GM23338 (cell line): Measurements from ENCODE around the gene TRAF5. TPM values are rescaled to one million over a fixed set of nuclear protein-coding genes. Genes with fewer than 3 reads are reported as not detected.

Source experiments
- ATAC-seq: fragments of 200-7000 bp; cut with Tn5 transposase; 3 replicates; pipeline ENCODE4 v1.9.1; 2020
- DNase-seq: peaks from one replicate; pipeline ENCODE4 v3.0.0-alpha.2; 2015; ENCODE audit warnings: low spot score
- H2AFZ ChIP-seq: fragments of 200-600 bp; sonication (generic); 2 replicates; pipeline ENCODE4 v1.8.0; 2016; ENCODE audit warnings: antibody characterized with exemption, mild to moderate bottlenecking, moderate library complexity
- H3F3A ChIP-seq: fragments of 200-600 bp; sonication (generic); replicated peaks from 2 replicates; pipeline ENCODE4 v1.8.0; 2017; ENCODE audit warnings: antibody characterized with exemption, mixed run types, low read depth
- H3K27ac ChIP-seq: fragments of 200-600 bp; sonication (generic); 2 replicates; pipeline ENCODE4 v1.6.1; 2016; ENCODE audit warnings: low read depth
- H3K27me3 ChIP-seq: fragments of 200-600 bp; sonication (generic); 2 replicates; pipeline ENCODE4 v1.8.0; 2016; ENCODE audit warnings: mild to moderate bottlenecking, mixed run types, moderate library complexity; ENCODE audit not compliant: insufficient read depth
- H3K36me3 ChIP-seq: fragments of 200-600 bp; sonication (generic); 2 replicates; pipeline ENCODE4 v1.8.0; 2016; ENCODE audit warnings: mild to moderate bottlenecking; ENCODE audit not compliant: insufficient read depth
- H3K4me1 ChIP-seq: fragments of 200-600 bp; sonication (generic); 2 replicates; pipeline ENCODE4 v1.8.0; 2016; ENCODE audit warnings: mild to moderate bottlenecking, moderate library complexity; ENCODE audit not compliant: insufficient read depth
- H3K4me2 ChIP-seq: fragments of 200-600 bp; sonication (generic); 2 replicates; pipeline ENCODE4 v1.7.1; 2017; ENCODE audit warnings: mixed run types
- H3K4me3 ChIP-seq: fragments of 200-600 bp; sonication (generic); 2 replicates; pipeline ENCODE4 v1.6.1; 2016; ENCODE audit warnings: mixed run types
- H3K79me2 ChIP-seq: fragments of 200-600 bp; sonication (generic); replicated peaks from 2 replicates; pipeline ENCODE4 v1.8.0; 2017; ENCODE audit warnings: mild to moderate bottlenecking; ENCODE audit not compliant: insufficient read depth
- H3K9me2 ChIP-seq: fragments of 200-600 bp; sonication (generic); 2 replicates; pipeline ENCODE4 v1.8.0; 2017; ENCODE audit not compliant: insufficient read depth
- H4K20me1 ChIP-seq: fragments of 200-600 bp; sonication (generic); replicated peaks from 2 replicates; pipeline ENCODE4 v1.8.0; 2017; ENCODE audit warnings: mild to moderate bottlenecking; ENCODE audit not compliant: insufficient read depth
- H3K27ac Mint-ChIP-seq: 2 replicates; pipeline ENCODE4 v1.8.0; 2020; ENCODE audit warnings: inconsistent platforms, mild to moderate bottlenecking, moderate library complexity, mixed read lengths
- H3K27me3 Mint-ChIP-seq: 3 replicates; pipeline ENCODE4 v1.8.0; 2022; ENCODE audit warnings: low read depth, mild to moderate bottlenecking, moderate library complexity, mixed read lengths, inconsistent platforms; ENCODE audit not compliant: insufficient read depth, poor library complexity
- H3K36me3 Mint-ChIP-seq: 3 replicates; pipeline ENCODE4 v1.8.0; 2021; ENCODE audit warnings: low read depth, mild to moderate bottlenecking, inconsistent platforms, moderate library complexity, mixed read lengths
- H3K4me1 Mint-ChIP-seq: 3 replicates; pipeline ENCODE4 v1.8.0; 2020; ENCODE audit warnings: mild to moderate bottlenecking, inconsistent platforms, mixed read lengths
- H3K4me3 Mint-ChIP-seq: 3 replicates; pipeline ENCODE4 v1.8.0; 2021; ENCODE audit warnings: moderate library complexity, mild to moderate bottlenecking, inconsistent platforms, mixed read lengths
- H3K9me3 Mint-ChIP-seq: 3 replicates; pipeline ENCODE4 v1.8.0; 2020; ENCODE audit warnings: moderate library complexity, mild to moderate bottlenecking, inconsistent platforms, mixed read lengths
- CREB1 ChIP-seq: fragments of 250-450 bp; sonication (Bioruptor Pico); IDR thresholded peaks from 2 replicates; pipeline ENCODE4 v1.5.0; 2020; ENCODE audit warnings: low read depth, mild to moderate bottlenecking, moderate library complexity
- EZH2 ChIP-seq: fragments of 200-600 bp; sonication (generic); IDR thresholded peaks from one replicate; pipeline ENCODE4 v1.8.0; 2017; ENCODE audit warnings: antibody characterized with exemption, mild to moderate bottlenecking, low read depth; ENCODE audit not compliant: unreplicated experiment
- EZH2phosphoT487 ChIP-seq: fragments of 200-600 bp; sonication (generic); IDR thresholded peaks from one replicate; pipeline ENCODE4 v1.8.1; 2018; ENCODE audit warnings: antibody characterized with exemption; ENCODE audit not compliant: unreplicated experiment
- JUNB ChIP-seq: IDR thresholded peaks from one replicate; pipeline ENCODE4 v1.6.1; 2016; ENCODE audit warnings: antibody characterized with exemption; ENCODE audit not compliant: unreplicated experiment
- NANOG ChIP-seq: IDR thresholded peaks from 2 replicates; pipeline ENCODE4 v1.6.1; 2016; ENCODE audit warnings: antibody characterized with exemption, borderline replicate concordance
- POLR2AphosphoS5 ChIP-seq: IDR thresholded peaks from 2 replicates; pipeline ENCODE4 v1.6.1; 2016; ENCODE audit warnings: antibody characterized with exemption, low read depth
- STAT1 ChIP-seq: IDR thresholded peaks from one replicate; pipeline ENCODE4 v1.6.1; 2016; ENCODE audit warnings: antibody characterized with exemption; ENCODE audit not compliant: unreplicated experiment
- ZNF114 ChIP-seq: fragments of 250-450 bp; sonication (Bioruptor Pico); IDR thresholded peaks from 2 replicates; pipeline ENCODE4 v1.5.0; 2020; ENCODE audit warnings: mild to moderate bottlenecking, moderate library complexity
- ZNF331 ChIP-seq: fragments of 250-450 bp; sonication (Bioruptor Pico); IDR thresholded peaks from 2 replicates; pipeline ENCODE4 v1.5.0; 2020; ENCODE audit warnings: low read depth, mild to moderate bottlenecking, moderate library complexity
- polyA plus RNA-seq: library from polyadenylated mRNA; unstranded; fragments of >200 nt; fragmentation: Nextera tagmentation; extraction: Ambion mirVana; gene quantifications from 2 replicates; pipeline ENCODE4 v1.2.1, GENCODE V29; 2016
- total RNA-seq: library from RNA; depleted of rRNA; stranded (reverse); fragments of >200 nt; shearing (Covaris generic); gene quantifications from 2 replicates; pipeline ENCODE4 v1.2.3, GENCODE V29; 2014
- TF ChIP-seq, protein P1 (sequence below), 2 experiments: fragments of 200-600 bp in 1 of 2; sonication (generic) in 1 of 2; conservative IDR thresholded peaks; 2 replicates each; pipeline versions ENCODE4 v1.5.1 to v1.6.1; 2016 to 2017; ENCODE audit warnings: antibody characterized with exemption in 2 of 2, low read depth in 2 of 2, mild to moderate bottlenecking in 2 of 2, moderate library complexity in 1 of 2
- TF ChIP-seq, protein P2 (sequence below): IDR thresholded peaks from 2 replicates; pipeline ENCODE4 v1.6.1; 2016; ENCODE audit warnings: antibody characterized with exemption
- TF ChIP-seq, protein P3 (sequence below): fragments of 250-450 bp; sonication (Bioruptor Pico); IDR thresholded peaks from 2 replicates; pipeline ENCODE4 v1.5.0; 2020; ENCODE audit warnings: mild to moderate bottlenecking, moderate library complexity
- TF ChIP-seq, protein P4 (sequence below): IDR thresholded peaks from one replicate; pipeline ENCODE4 v1.6.1; 2018; ENCODE audit warnings: antibody characterized with exemption; ENCODE audit not compliant: unreplicated experiment

TRAF5 gene
- total and polyA plus RNA-seq, 2 experiments from 2014 or later: 9.2 to 18.9 TPM

DNA sequence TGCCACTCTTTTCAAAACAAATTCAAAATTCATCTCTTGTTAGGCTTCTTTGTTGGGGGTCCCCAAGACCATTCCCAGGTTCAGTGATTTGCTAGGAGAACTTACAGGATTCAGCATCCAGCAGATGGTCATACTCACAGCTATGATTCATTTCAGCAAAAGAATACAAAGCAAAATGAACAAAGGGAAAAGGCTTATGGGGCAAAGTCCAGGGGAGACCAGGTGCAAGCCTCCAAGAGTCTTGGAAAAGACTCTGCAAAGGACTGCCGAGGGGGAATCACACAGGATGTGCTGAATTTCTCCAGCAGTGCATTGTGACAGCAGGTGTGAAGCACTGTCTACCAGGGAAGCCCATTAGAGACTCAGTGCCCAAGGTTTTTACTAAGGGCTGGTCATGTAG lies 7.3 kb downstream of the TRAF5 start:
- peaks cover 80% of the 10 kb centered on the region for H3K79me2 ChIP-seq
- Mint-ChIP-seq H3K27ac (no peak overlapping the region), H3K4me1 (peaks cover 59% of the 10 kb centered on the region), H3K4me3 (no peak overlapping the region), H3K27me3 (peaks cover 7% of the 10 kb centered on the region), H3K9me3 (no peaks in the 10 kb centered on the region), H3K36me3 (peaks cover 4% of the 10 kb centered on the region)
- H4K20me1 ChIP-seq: no peaks in the 10 kb centered on the region; the same call in 1 of the 2 replicates
- no peak for DNase-seq
- H2AFZ ChIP-seq: no peak overlapping the region
- no peak overlapping the region for H3K4me2 ChIP-seq
- peaks cover 28% of the 10 kb centered on the region for H3K4me1 ChIP-seq
- TF ChIP-seq JUNB (no peak), ZNF331 (CRISPR knock-in tag) (no peak), ZNF114 (no peak), NANOG (no peak), POLR2AphosphoS5 (no peak), EZH2phosphoT487 (no peak), STAT1 (no peak), CREB1 (CRISPR knock-in tag) (no peak), EZH2 (no peak)
- TF ChIP-seq, protein P1, sequence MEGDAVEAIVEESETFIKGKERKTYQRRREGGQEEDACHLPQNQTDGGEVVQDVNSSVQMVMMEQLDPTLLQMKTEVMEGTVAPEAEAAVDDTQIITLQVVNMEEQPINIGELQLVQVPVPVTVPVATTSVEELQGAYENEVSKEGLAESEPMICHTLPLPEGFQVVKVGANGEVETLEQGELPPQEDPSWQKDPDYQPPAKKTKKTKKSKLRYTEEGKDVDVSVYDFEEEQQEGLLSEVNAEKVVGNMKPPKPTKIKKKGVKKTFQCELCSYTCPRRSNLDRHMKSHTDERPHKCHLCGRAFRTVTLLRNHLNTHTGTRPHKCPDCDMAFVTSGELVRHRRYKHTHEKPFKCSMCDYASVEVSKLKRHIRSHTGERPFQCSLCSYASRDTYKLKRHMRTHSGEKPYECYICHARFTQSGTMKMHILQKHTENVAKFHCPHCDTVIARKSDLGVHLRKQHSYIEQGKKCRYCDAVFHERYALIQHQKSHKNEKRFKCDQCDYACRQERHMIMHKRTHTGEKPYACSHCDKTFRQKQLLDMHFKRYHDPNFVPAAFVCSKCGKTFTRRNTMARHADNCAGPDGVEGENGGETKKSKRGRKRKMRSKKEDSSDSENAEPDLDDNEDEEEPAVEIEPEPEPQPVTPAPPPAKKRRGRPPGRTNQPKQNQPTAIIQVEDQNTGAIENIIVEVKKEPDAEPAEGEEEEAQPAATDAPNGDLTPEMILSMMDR (conservative IDR thresholded peaks at IDR 0.05; ENCODE audit: low read depth in 2 of 2): no peak
- TF ChIP-seq, protein P2, sequence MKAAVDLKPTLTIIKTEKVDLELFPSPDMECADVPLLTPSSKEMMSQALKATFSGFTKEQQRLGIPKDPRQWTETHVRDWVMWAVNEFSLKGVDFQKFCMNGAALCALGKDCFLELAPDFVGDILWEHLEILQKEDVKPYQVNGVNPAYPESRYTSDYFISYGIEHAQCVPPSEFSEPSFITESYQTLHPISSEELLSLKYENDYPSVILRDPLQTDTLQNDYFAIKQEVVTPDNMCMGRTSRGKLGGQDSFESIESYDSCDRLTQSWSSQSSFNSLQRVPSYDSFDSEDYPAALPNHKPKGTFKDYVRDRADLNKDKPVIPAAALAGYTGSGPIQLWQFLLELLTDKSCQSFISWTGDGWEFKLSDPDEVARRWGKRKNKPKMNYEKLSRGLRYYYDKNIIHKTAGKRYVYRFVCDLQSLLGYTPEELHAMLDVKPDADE: no peak
- TF ChIP-seq, protein P3, sequence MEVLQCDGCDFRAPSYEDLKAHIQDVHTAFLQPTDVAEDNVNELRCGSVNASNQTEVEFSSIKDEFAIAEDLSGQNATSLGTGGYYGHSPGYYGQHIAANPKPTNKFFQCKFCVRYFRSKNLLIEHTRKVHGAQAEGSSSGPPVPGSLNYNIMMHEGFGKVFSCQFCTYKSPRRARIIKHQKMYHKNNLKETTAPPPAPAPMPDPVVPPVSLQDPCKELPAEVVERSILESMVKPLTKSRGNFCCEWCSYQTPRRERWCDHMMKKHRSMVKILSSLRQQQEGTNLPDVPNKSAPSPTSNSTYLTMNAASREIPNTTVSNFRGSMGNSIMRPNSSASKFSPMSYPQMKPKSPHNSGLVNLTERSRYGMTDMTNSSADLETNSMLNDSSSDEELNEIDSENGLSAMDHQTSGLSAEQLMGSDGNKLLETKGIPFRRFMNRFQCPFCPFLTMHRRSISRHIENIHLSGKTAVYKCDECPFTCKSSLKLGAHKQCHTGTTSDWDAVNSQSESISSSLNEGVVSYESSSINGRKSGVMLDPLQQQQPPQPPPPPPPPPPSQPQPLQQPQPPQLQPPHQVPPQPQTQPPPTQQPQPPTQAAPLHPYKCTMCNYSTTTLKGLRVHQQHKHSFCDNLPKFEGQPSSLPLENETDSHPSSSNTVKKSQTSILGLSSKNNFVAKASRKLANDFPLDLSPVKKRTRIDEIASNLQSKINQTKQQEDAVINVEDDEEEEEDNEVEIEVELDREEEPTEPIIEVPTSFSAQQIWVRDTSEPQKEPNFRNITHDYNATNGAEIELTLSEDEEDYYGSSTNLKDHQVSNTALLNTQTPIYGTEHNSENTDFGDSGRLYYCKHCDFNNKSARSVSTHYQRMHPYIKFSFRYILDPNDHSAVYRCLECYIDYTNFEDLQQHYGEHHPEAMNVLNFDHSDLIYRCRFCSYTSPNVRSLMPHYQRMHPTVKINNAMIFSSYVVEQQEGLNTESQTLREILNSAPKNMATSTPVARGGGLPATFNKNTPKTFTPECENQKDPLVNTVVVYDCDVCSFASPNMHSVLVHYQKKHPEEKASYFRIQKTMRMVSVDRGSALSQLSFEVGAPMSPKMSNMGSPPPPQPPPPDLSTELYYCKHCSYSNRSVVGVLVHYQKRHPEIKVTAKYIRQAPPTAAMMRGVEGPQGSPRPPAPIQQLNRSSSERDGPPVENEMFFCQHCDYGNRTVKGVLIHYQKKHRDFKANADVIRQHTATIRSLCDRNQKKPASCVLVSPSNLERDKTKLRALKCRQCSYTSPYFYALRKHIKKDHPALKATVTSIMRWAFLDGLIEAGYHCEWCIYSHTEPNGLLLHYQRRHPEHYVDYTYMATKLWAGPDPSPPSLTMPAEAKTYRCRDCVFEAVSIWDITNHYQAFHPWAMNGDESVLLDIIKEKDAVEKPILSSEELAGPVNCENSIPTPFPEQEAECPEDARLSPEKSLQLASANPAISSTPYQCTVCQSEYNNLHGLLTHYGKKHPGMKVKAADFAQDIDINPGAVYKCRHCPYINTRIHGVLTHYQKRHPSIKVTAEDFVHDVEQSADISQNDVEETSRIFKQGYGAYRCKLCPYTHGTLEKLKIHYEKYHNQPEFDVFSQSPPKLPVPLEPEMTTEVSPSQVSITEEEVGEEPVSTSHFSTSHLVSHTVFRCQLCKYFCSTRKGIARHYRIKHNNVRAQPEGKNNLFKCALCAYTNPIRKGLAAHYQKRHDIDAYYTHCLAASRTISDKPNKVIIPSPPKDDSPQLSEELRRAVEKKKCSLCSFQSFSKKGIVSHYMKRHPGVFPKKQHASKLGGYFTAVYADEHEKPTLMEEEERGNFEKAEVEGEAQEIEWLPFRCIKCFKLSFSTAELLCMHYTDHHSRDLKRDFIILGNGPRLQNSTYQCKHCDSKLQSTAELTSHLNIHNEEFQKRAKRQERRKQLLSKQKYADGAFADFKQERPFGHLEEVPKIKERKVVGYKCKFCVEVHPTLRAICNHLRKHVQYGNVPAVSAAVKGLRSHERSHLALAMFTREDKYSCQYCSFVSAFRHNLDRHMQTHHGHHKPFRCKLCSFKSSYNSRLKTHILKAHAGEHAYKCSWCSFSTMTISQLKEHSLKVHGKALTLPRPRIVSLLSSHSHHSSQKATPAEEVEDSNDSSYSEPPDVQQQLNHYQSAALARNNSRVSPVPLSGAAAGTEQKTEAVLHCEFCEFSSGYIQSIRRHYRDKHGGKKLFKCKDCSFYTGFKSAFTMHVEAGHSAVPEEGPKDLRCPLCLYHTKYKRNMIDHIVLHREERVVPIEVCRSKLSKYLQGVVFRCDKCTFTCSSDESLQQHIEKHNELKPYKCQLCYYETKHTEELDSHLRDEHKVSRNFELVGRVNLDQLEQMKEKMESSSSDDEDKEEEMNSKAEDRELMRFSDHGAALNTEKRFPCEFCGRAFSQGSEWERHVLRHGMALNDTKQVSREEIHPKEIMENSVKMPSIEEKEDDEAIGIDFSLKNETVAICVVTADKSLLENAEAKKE: no peak
- TF ChIP-seq, protein P4, sequence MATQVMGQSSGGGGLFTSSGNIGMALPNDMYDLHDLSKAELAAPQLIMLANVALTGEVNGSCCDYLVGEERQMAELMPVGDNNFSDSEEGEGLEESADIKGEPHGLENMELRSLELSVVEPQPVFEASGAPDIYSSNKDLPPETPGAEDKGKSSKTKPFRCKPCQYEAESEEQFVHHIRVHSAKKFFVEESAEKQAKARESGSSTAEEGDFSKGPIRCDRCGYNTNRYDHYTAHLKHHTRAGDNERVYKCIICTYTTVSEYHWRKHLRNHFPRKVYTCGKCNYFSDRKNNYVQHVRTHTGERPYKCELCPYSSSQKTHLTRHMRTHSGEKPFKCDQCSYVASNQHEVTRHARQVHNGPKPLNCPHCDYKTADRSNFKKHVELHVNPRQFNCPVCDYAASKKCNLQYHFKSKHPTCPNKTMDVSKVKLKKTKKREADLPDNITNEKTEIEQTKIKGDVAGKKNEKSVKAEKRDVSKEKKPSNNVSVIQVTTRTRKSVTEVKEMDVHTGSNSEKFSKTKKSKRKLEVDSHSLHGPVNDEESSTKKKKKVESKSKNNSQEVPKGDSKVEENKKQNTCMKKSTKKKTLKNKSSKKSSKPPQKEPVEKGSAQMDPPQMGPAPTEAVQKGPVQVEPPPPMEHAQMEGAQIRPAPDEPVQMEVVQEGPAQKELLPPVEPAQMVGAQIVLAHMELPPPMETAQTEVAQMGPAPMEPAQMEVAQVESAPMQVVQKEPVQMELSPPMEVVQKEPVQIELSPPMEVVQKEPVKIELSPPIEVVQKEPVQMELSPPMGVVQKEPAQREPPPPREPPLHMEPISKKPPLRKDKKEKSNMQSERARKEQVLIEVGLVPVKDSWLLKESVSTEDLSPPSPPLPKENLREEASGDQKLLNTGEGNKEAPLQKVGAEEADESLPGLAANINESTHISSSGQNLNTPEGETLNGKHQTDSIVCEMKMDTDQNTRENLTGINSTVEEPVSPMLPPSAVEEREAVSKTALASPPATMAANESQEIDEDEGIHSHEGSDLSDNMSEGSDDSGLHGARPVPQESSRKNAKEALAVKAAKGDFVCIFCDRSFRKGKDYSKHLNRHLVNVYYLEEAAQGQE: no peak
- no peak overlapping the region for H3K4me3 ChIP-seq
- no peaks in the 10 kb centered on the region for H3K9me2 ChIP-seq
- H3K27ac ChIP-seq: no peak overlapping the region
- no peaks in the 10 kb centered on the region for H3K27me3 ChIP-seq
- no peaks in the 10 kb centered on the region for H3K36me3 ChIP-seq
- no peak for ATAC-seq
- no peaks in the 10 kb centered on the region for H3F3A ChIP-seq
